GM20000 (cell line): ENCODE data around the gene MMADHC.

ENCODE experiments used
- DNase-seq: peaks from one replicate; pipeline ENCODE4 v3.0.0; 2012; ENCODE audit warnings: low spot score
- CTCF ChIP-seq: IDR thresholded peaks from 2 replicates; pipeline ENCODE4 v1.5.1; 2012; ENCODE audit warnings: mild to moderate bottlenecking, control low read depth; ENCODE audit errors: extremely low read depth, missing control alignments

Gene MMADHC

GRCh38 chr2:149564097-149564496 is 23.5 kb downstream of the MMADHC start:
- TF ChIP-seq CTCF, result no peak
- no peak for DNase-seq

GRCh38 chr2:149562324-149562723 is 25.3 kb downstream of the MMADHC start:
- peak; percentile 8 for DNase-seq
- no peak for TF ChIP-seq CTCF

GRCh38 chr2:149561309-149561926 is 26.2 kb downstream of the MMADHC start:
- TF ChIP-seq CTCF, result peak; percentile 63
- DNase-seq, result peak; percentile 20

GRCh38 chr2:149559341-149560068 is 28.1 kb downstream of the MMADHC start:
- TF ChIP-seq CTCF, result no peak
- DNase-seq, result no peak

- TF ChIP-seq CTCF, result no peak
- no peak for DNase-seq
Observed at GRCh38 chr2:149556452-149556851, 31.1 kb downstream of the MMADHC start.

GRCh38 chr2:149552830-149553229 is 34.7 kb downstream of the MMADHC start:
- TF ChIP-seq CTCF, result no peak
- no peak for DNase-seq

- TF ChIP-seq CTCF, result no peak
Observed at GRCh38 chr2:149552226-149552625, 35.3 kb downstream of the MMADHC start.

More at GRCh38 chr2:149552226-149552625, 35.3 kb downstream of the MMADHC start:
- DNase-seq, result no peak
